ENCODE measurements around the gene CABLES2. TPM values are rescaled to one million over a fixed set of nuclear protein-coding genes. Genes with fewer than 3 reads are reported as not detected.

Gene CABLES2
- total and polyA plus RNA-seq, 9 of the 15 experiments (the other 6 are each of a cell fraction or from before 2014, with no cell fraction given) = 0.46 to 4.2 (median 1.6) TPM

GRCh38 chr20:62396367-62397239 lies 10.5 kb downstream of the CABLES2 start:
- H4K20me1 ChIP-seq (replicated peaks; ENCODE audit: control insufficient read depth, insufficient read depth, low read length) = no peaks in the 10 kb centered on the region
- POLR2A ChIA-PET = interaction anchor here (3.0 kb wide), 1 partner anchor 10 kb away, joined by 12 read pairs; the partner anchor contains the start of gene RPS21
- intact Hi-C loops (cut with micrococcal nuclease) = no loop called here
- no peak overlapping the region for H3K9ac ChIP-seq (ENCODE audit: insufficient read depth in 1 of 2, low read depth in 2 of 2, low read length in 2 of 2)
- in situ Hi-C loops (cut with MboI) = no loop called here
- 70% methylated on average over 32 of the region's 35 CpGs for WGBS (ENCODE audit: insufficient coverage, low coverage, missing lambda C conversion rate)
- H3K9me3 ChIP-seq (replicated peaks; ENCODE audit: control insufficient read depth, insufficient read depth, low read depth, low read length) = no peaks in the 10 kb centered on the region
- no peaks in the 10 kb centered on the region for H3K79me2 ChIP-seq (ENCODE audit: control insufficient read depth, insufficient read depth, low read length)
- no peaks in the 10 kb centered on the region for H3K27me3 ChIP-seq (ENCODE audit: control insufficient read depth in 2 of 2, insufficient read depth in 2 of 2, low read length in 2 of 2)
- FAIRE-seq (no peak), DNase-seq (ENCODE audit: extremely low read depth in 1 of 4, low spot score in 3 of 4) (no peak), ATAC-seq (no peak)
- peaks cover 4% of the 10 kb centered on the region; the same call in 1 of the 3 replicates for H3K36me3 ChIP-seq (ENCODE audit: control insufficient read depth, insufficient read depth, low read length)
- peaks cover 0 to 52% of the 10 kb centered on the region in 2 experiments; a peak in 2 of 5 replicates for H3K4me1 ChIP-seq (replicated peaks in 1 of 2; ENCODE audit: control insufficient read depth in 2 of 2, insufficient read depth in 2 of 2, low read length in 2 of 2)
- TF ChIP-seq POLR2G (IDR thresholded peaks at IDR 0.05; ENCODE audit: low read depth, low read length) (peak; percentile 47; the same call in 1 of the 2 replicates), ZBTB33 (CRISPR knock-in tag; IDR thresholded peaks at IDR 0.05) (no peak), SREBF1 (IDR thresholded peaks at IDR 0.05; ENCODE audit: borderline replicate concordance, low read depth, low read length) (no peak), HNRNPL (IDR thresholded peaks at IDR 0.05; ENCODE audit: low read depth, low read length) (0 out of 2 replicates have a peak, but pooled peaks have one; percentile 30)
- BruUV-seq (replicated peaks) = no TSS peak
- H3K4me2 ChIP-seq (ENCODE audit: insufficient read depth, low read length) = no peak overlapping the region
- H2AFZ ChIP-seq (ENCODE audit: low read depth, low read length) = no peak overlapping the region
- no peak overlapping the region for H3K4me3 ChIP-seq
- CTCF ChIA-PET (ENCODE audit: low intra/inter-chr PET ratio) = no interaction called here
- peaks cover 5% of the 10 kb centered on the region for H3K9me1 ChIP-seq (ENCODE audit: control insufficient read depth, insufficient read depth, low read length)
- no peak overlapping the region for H3K27ac ChIP-seq (ENCODE audit: extremely low read depth, low read depth, low read length)

Measured in K562 (cell line).